ENCODE measurements around the gene PRKRIP1. TPM values are rescaled to one million over a fixed set of nuclear protein-coding genes. Genes with fewer than 3 reads are reported as not detected.

Gene PRKRIP1
- polyA plus RNA-seq, 1 donor (not counting 4 experiments of a cell fraction or from before 2014, with no cell fraction given), result 12.5 TPM

GRCh38 chr7:102400360-102400759 is 4.2 kb downstream of the PRKRIP1 start:
- TF ChIP-seq, protein P1, sequence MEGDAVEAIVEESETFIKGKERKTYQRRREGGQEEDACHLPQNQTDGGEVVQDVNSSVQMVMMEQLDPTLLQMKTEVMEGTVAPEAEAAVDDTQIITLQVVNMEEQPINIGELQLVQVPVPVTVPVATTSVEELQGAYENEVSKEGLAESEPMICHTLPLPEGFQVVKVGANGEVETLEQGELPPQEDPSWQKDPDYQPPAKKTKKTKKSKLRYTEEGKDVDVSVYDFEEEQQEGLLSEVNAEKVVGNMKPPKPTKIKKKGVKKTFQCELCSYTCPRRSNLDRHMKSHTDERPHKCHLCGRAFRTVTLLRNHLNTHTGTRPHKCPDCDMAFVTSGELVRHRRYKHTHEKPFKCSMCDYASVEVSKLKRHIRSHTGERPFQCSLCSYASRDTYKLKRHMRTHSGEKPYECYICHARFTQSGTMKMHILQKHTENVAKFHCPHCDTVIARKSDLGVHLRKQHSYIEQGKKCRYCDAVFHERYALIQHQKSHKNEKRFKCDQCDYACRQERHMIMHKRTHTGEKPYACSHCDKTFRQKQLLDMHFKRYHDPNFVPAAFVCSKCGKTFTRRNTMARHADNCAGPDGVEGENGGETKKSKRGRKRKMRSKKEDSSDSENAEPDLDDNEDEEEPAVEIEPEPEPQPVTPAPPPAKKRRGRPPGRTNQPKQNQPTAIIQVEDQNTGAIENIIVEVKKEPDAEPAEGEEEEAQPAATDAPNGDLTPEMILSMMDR (optimal IDR thresholded peaks at IDR 0.05 in 1 of 3, IDR thresholded peaks at IDR 0.05 in 1 of 3, conservative IDR thresholded peaks at IDR 0.05 in 1 of 3; ENCODE audit: extremely low read depth in 1 of 3, insufficient read depth in 2 of 3, low read length in 3 of 3), result no peak
- TF ChIP-seq EZH2 (IDR thresholded peaks at IDR 0.05; ENCODE audit: low read length), result no peak
- no peaks in the 10 kb centered on the region for H3K27me3 ChIP-seq (ENCODE audit: control insufficient read depth, extremely low read depth, insufficient read depth, low read length)
- peaks cover 8% of the 10 kb centered on the region for H3K4me1 ChIP-seq (ENCODE audit: control insufficient read depth, extremely low read depth, insufficient read depth, low read length)
- no peak overlapping the region for H3K27ac ChIP-seq (ENCODE audit: control insufficient read depth, insufficient read depth, low read length)
- no peaks in the 10 kb centered on the region for H3K9me3 ChIP-seq (ENCODE audit: control insufficient read depth, low read depth, low read length)
- H4K20me1 ChIP-seq (ENCODE audit: control insufficient read depth, extremely low read depth, insufficient read depth, low read length), result no peaks in the 10 kb centered on the region
- H3K9ac ChIP-seq (ENCODE audit: control insufficient read depth, extremely low read depth, insufficient read depth, low read length), result no peak overlapping the region
- FAIRE-seq, result no peak
- no peak overlapping the region for H3K4me3 ChIP-seq (ENCODE audit: control insufficient read depth in 2 of 3, extremely low read depth in 1 of 3, insufficient read depth in 2 of 3, low read depth in 1 of 3, low read length in 3 of 3)
- H2AFZ ChIP-seq (ENCODE audit: control insufficient read depth, low read length), result no peak overlapping the region
- H3K4me2 ChIP-seq (ENCODE audit: control insufficient read depth, extremely low read depth, insufficient read depth, low read depth, low read length), result no peak overlapping the region
- dilution Hi-C loops (cut with MboI; ENCODE audit: extremely low pct_ligation_motif_present, low sequenced_read_pairs), result no loop called here
- DNase-seq (ENCODE audit: low read depth, low spot score), result no peak
- H3K36me3 ChIP-seq (ENCODE audit: control insufficient read depth in 2 of 2, extremely low read depth in 1 of 2, insufficient read depth in 2 of 2, low read length in 2 of 2), result peaks cover 11 to 20% of the 10 kb centered on the region in 2 experiments
- H3K79me2 ChIP-seq (ENCODE audit: control insufficient read depth, insufficient read depth, low read length), result peaks cover 13% of the 10 kb centered on the region
- H3K9me1 ChIP-seq (ENCODE audit: control insufficient read depth, extremely low read depth, insufficient read depth, low read length), result no peaks in the 10 kb centered on the region

DNA sequence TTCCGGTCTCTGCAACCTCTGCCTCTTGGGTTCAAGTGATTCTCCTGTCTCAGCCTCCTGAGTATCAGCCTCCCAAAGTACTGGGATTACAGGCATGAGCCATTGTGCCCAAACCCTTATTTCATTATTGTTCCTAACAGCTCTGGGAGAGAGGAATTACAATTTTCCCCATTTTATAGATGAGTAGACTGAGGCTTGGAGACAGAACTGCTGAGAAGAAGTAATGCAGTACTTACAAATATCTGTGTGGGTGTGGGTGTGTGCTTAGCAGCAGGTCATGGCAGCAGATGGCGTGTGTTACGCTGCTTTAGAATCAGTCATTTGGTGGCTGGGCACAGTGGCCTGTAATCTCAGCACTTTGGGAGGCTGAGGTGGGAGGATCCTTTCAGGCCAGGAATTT is 7.4 kb downstream of the PRKRIP1 start:
- Histone ChIP-seq H3K79me2 (ENCODE audit: control insufficient read depth, insufficient read depth, low read length) (no peaks in the 10 kb centered on the region), H3K4me3 (ENCODE audit: control insufficient read depth in 2 of 3, extremely low read depth in 1 of 3, insufficient read depth in 2 of 3, low read depth in 1 of 3, low read length in 3 of 3) (no peak overlapping the region), H3K27ac (ENCODE audit: control insufficient read depth, insufficient read depth, low read length) (no peak overlapping the region), H3K4me2 (ENCODE audit: control insufficient read depth, extremely low read depth, insufficient read depth, low read depth, low read length) (no peak overlapping the region), H3K27me3 (ENCODE audit: control insufficient read depth, extremely low read depth, insufficient read depth, low read length) (no peaks in the 10 kb centered on the region), H3K9me3 (ENCODE audit: control insufficient read depth, low read depth, low read length) (no peaks in the 10 kb centered on the region), H3K4me1 (ENCODE audit: control insufficient read depth, extremely low read depth, insufficient read depth, low read length) (no peaks in the 10 kb centered on the region), H3K9ac (ENCODE audit: control insufficient read depth, extremely low read depth, insufficient read depth, low read length) (no peak overlapping the region), H4K20me1 (ENCODE audit: control insufficient read depth, extremely low read depth, insufficient read depth, low read length) (no peaks in the 10 kb centered on the region), H3K36me3 (ENCODE audit: control insufficient read depth in 2 of 2, extremely low read depth in 1 of 2, insufficient read depth in 2 of 2, low read length in 2 of 2) (peaks cover 31 to 36% of the 10 kb centered on the region in 2 experiments), H3K9me1 (ENCODE audit: control insufficient read depth, extremely low read depth, insufficient read depth, low read length) (no peaks in the 10 kb centered on the region), H2AFZ (ENCODE audit: control insufficient read depth, low read length) (no peak overlapping the region)
- dilution Hi-C loops (cut with MboI; ENCODE audit: extremely low pct_ligation_motif_present, low sequenced_read_pairs), result no loop called here
- DNase-seq (ENCODE audit: low read depth, low spot score) (no peak), FAIRE-seq (no peak)
- no peak for TF ChIP-seq EZH2 (IDR thresholded peaks at IDR 0.05; ENCODE audit: low read length)
- TF ChIP-seq, protein P1 (optimal IDR thresholded peaks at IDR 0.05 in 1 of 3, IDR thresholded peaks at IDR 0.05 in 1 of 3, conservative IDR thresholded peaks at IDR 0.05 in 1 of 3; ENCODE audit: extremely low read depth in 1 of 3, insufficient read depth in 2 of 3, low read length in 3 of 3), result no peak
